ENCODE measurements around the gene RGS2.

RGS2 gene

DNA sequence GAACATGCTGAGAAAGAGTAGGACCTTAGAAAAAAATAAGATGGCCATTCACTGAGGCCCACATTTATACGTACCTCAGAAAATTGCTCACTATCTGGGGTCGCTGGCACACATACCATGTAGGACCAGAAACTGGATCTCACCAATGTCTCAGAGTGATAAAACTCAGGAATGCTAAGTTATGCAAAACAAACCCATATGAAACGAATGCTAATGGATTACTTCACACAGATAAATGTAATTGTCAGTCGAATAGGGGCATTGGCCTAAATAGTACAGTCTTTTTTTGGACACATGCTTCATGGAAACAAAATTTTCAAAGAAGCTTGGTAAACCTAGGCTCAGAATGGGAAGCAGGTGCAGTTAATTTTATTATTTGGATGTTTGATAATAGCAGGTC, 32.6 kb upstream of the RGS2 start:
- TF ChIP-seq CTCF (IDR thresholded peaks at IDR 0.05; ENCODE audit: insufficient read depth, low read length, poor library complexity, severe bottlenecking) (no peak), EZH2phosphoT487 (conservative IDR thresholded peaks at IDR 0.05; ENCODE audit: low read length) (no peak)
- no peak overlapping the region for H3K9ac ChIP-seq (ENCODE audit: low read length)
- H3K27me3 ChIP-seq (ENCODE audit: low read length) = no peaks in the 10 kb centered on the region; the same call in 1 of the 2 replicates
- no peaks in the 10 kb centered on the region for H3K9me2 ChIP-seq (replicated peaks; ENCODE audit: insufficient read depth, low read length)
- H3K27ac ChIP-seq (ENCODE audit: low read depth, low read length) = no peak overlapping the region
- H3K79me2 ChIP-seq (ENCODE audit: insufficient read depth, low read length) = no peaks in the 10 kb centered on the region
- H3K4me3 ChIP-seq (ENCODE audit: insufficient read depth, low read length, poor library complexity, severe bottlenecking) = no peak overlapping the region
- H3K36me3 ChIP-seq (ENCODE audit: low read length) = no peaks in the 10 kb centered on the region
- H3K4me2 ChIP-seq (ENCODE audit: low read depth, low read length, poor library complexity, severe bottlenecking) = no peak overlapping the region
- H3F3A ChIP-seq (ENCODE audit: insufficient read depth) = no peaks in the 10 kb centered on the region
- no peak overlapping the region for H2AFZ ChIP-seq (ENCODE audit: low read depth, low read length, severe bottlenecking)
- H4K20me1 ChIP-seq (ENCODE audit: low read depth, low read length) = no peaks in the 10 kb centered on the region
- no peaks in the 10 kb centered on the region for H3K9me3 ChIP-seq (ENCODE audit: insufficient read depth, low read length)

DNA sequence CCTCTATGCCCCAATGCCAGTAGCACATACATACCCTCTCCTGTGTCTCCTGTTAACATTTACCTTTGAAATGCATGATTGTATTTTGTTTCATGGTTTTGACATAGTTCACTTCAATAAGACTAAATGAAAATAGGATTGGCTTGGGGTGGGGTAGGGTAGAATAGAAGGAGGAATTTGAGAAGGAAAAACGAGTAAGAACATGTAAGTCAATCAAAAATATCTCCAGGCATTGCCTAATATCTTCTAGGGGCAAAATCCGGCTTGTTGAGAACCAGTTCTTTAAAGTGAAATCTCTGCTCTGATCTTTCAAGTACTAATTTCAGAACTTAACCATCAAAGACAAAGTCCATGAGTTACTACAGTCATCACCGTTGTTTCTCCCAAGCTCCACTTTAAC, 31.8 kb upstream of the RGS2 start:
- Histone ChIP-seq H3K4me3 (ENCODE audit: insufficient read depth, low read length, poor library complexity, severe bottlenecking) (no peak overlapping the region), H4K20me1 (ENCODE audit: low read depth, low read length) (no peaks in the 10 kb centered on the region), H3K36me3 (ENCODE audit: low read length) (no peaks in the 10 kb centered on the region), H3K79me2 (ENCODE audit: insufficient read depth, low read length) (no peaks in the 10 kb centered on the region), H3K9ac (ENCODE audit: low read length) (no peak overlapping the region), H3K4me2 (ENCODE audit: low read depth, low read length, poor library complexity, severe bottlenecking) (no peak overlapping the region), H3K9me3 (ENCODE audit: insufficient read depth, low read length) (no peaks in the 10 kb centered on the region), H3K27me3 (ENCODE audit: low read length) (no peaks in the 10 kb centered on the region; the same call in 1 of the 2 replicates), H3F3A (ENCODE audit: insufficient read depth) (no peaks in the 10 kb centered on the region), H3K27ac (ENCODE audit: low read depth, low read length) (no peak overlapping the region), H3K9me2 (replicated peaks; ENCODE audit: insufficient read depth, low read length) (no peaks in the 10 kb centered on the region), H2AFZ (ENCODE audit: low read depth, low read length, severe bottlenecking) (no peak overlapping the region)
- TF ChIP-seq EZH2phosphoT487 (conservative IDR thresholded peaks at IDR 0.05; ENCODE audit: low read length) = no peak
- no peak for TF ChIP-seq CTCF (IDR thresholded peaks at IDR 0.05; ENCODE audit: insufficient read depth, low read length, poor library complexity, severe bottlenecking)

DNA sequence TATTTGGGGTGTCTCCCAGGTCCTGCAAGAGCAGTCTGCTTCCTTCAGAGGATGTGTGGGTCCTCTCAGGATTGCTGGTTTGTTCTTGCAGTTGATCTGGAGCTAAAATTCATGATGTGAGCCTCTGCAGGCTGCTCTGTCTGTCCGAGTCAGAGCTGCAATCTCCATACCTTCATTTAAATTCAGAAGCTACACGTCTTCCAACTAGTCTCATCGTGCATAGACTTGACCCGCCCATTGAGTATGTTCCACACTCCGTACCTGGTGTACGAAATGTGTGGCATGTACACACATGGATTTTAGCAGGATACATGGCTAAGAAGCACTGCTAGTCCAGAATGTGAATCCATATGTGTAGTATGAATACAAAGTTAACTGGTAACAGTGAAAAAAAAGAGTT, 25.0 kb upstream of the RGS2 start:
- no peaks in the 10 kb centered on the region for H3K9me3 ChIP-seq (ENCODE audit: insufficient read depth, low read length)
- H3K4me2 ChIP-seq (ENCODE audit: low read depth, low read length, poor library complexity, severe bottlenecking) = no peak overlapping the region
- H3K36me3 ChIP-seq (ENCODE audit: low read length) = no peaks in the 10 kb centered on the region
- no peaks in the 10 kb centered on the region for H3F3A ChIP-seq (ENCODE audit: insufficient read depth)
- H3K4me3 ChIP-seq (ENCODE audit: insufficient read depth, low read length, poor library complexity, severe bottlenecking) = no peak overlapping the region
- TF ChIP-seq CTCF (IDR thresholded peaks at IDR 0.05; ENCODE audit: insufficient read depth, low read length, poor library complexity, severe bottlenecking) (no peak), EZH2phosphoT487 (conservative IDR thresholded peaks at IDR 0.05; ENCODE audit: low read length) (no peak)
- H2AFZ ChIP-seq (ENCODE audit: low read depth, low read length, severe bottlenecking) = no peak overlapping the region
- H3K9ac ChIP-seq (ENCODE audit: low read length) = no peak overlapping the region
- no peaks in the 10 kb centered on the region for H4K20me1 ChIP-seq (ENCODE audit: low read depth, low read length)
- no peak overlapping the region for H3K27ac ChIP-seq (ENCODE audit: low read depth, low read length)
- no peaks in the 10 kb centered on the region for H3K27me3 ChIP-seq (ENCODE audit: low read length)
- no peaks in the 10 kb centered on the region for H3K79me2 ChIP-seq (ENCODE audit: insufficient read depth, low read length)
- H3K9me2 ChIP-seq (replicated peaks; ENCODE audit: insufficient read depth, low read length) = no peaks in the 10 kb centered on the region
